PFSK-1 (cell line): Measurements from ENCODE around the gene PRC1.

Experiments used
- FOXP2 ChIP-seq: optimal IDR thresholded peaks from 2 replicates; pipeline ENCODE3; 2011; ENCODE audit warnings: borderline replicate concordance, control low read depth, inconsistent platforms; ENCODE audit not compliant: insufficient read depth; ENCODE audit errors: extremely low read length, extremely low read depth
- POLR2AphosphoS5 ChIP-seq: IDR thresholded peaks from 2 replicates; pipeline ENCODE4 v1.6.1; 2012; ENCODE audit warnings: low read depth, mild to moderate bottlenecking, control low read depth, low read length, moderate library complexity
- TAF1 ChIP-seq: IDR thresholded peaks from 2 replicates; pipeline ENCODE4 v1.6.1; 2012; ENCODE audit warnings: low read length, control low read depth, borderline replicate concordance; ENCODE audit not compliant: insufficient read depth

GRCh38 chr15:91018158-91018557 lies 23.8 kb upstream of the PRC1 start:
- TF ChIP-seq POLR2AphosphoS5 (no peak), TAF1 (no peak), FOXP2 (no peak)
